ENCODE measurements around the gene COA3.

GRCh38 chr17:42782166-42783061 is 16.1 kb downstream of the COA3 start:
- no peak for TF ChIP-seq POLR2A (IDR thresholded peaks at IDR 0.05)
- no peak for TF ChIP-seq CTCF (IDR thresholded peaks at IDR 0.05)

Measured in adrenal gland (tissue), 5 donors.